Measurements from ENCODE around the gene RTEL1. TPM values are rescaled to one million over a fixed set of nuclear protein-coding genes. Genes with fewer than 3 reads are reported as not detected.

The RTEL1 gene
- total and polyA plus RNA-seq, 9 donors = 6.2 to 44.2 (median 21.3) TPM

- intact Hi-C loops (cut with DNase I) = no loop called here
- WGBS, 3 donors = 89 to 97% (median 92%) methylated on average over 13 of the region's 13 CpGs
- H3K27ac ChIP-seq = no peak overlapping the region
- H3K4me3 ChIP-seq = no peak overlapping the region
- H3K9me3 ChIP-seq = no peaks in the 10 kb centered on the region
- H3K27me3 ChIP-seq = no peaks in the 10 kb centered on the region
- peaks cover 4% of the 10 kb centered on the region for H3K4me1 ChIP-seq (ENCODE audit: insufficient read depth)
- H3K36me3 ChIP-seq = no peaks in the 10 kb centered on the region
- DNase-seq = no peak
- TF ChIP-seq EP300 (IDR thresholded peaks at IDR 0.05) = no peak
- TF ChIP-seq POLR2A (IDR thresholded peaks at IDR 0.05) = no peak
- TF ChIP-seq CTCF (IDR thresholded peaks at IDR 0.05) = no peak
Observed at GRCh38 chr20:63681609-63682142, 23.6 kb downstream of the RTEL1 start.

GRCh38 chr20:63682384-63683139 is 24.4 kb downstream of the RTEL1 start:
- H3K27me3 ChIP-seq = no peaks in the 10 kb centered on the region
- DNase-seq = peak in 3 of 5 donors; percentile 44 to 62 (median 51)
- 43 to 49% (median 44%) methylated on average over 19 to 22 of the region's 22 CpGs for WGBS, 3 donors
- no peaks in the 10 kb centered on the region for H3K9me3 ChIP-seq
- H3K4me1 ChIP-seq (ENCODE audit: insufficient read depth) = peaks cover 8% of the 10 kb centered on the region
- TF ChIP-seq CTCF (IDR thresholded peaks at IDR 0.05) = no peak
- TF ChIP-seq POLR2A (IDR thresholded peaks at IDR 0.05) = no peak
- no peak for TF ChIP-seq EP300 (IDR thresholded peaks at IDR 0.05)
- intact Hi-C loops (cut with DNase I) = no loop called here
- no peak overlapping the region for H3K4me3 ChIP-seq
- peak overlapping the region in 1 of 2 donors; percentile 38 for H3K27ac ChIP-seq
- no peaks in the 10 kb centered on the region for H3K36me3 ChIP-seq

GRCh38 chr20:63685269-63686026 is 27.3 kb downstream of the RTEL1 start:
- Histone ChIP-seq H3K4me1 (ENCODE audit: insufficient read depth) (peaks cover 10% of the 10 kb centered on the region), H3K4me3 (no peak overlapping the region), H3K9me3 (no peaks in the 10 kb centered on the region), H3K27ac (no peak overlapping the region), H3K36me3 (no peaks in the 10 kb centered on the region), H3K27me3 (no peaks in the 10 kb centered on the region)
- TF ChIP-seq EP300 (IDR thresholded peaks at IDR 0.05) = no peak
- TF ChIP-seq CTCF (IDR thresholded peaks at IDR 0.05) = no peak
- intact Hi-C loops (cut with DNase I) = no loop called here
- peak in 2 of 5 donors; percentile 35 to 50 for DNase-seq
- WGBS, 3 donors = 83 to 92% (median 91%) methylated on average over 19 to 21 of the region's 21 CpGs

GRCh38 chr20:63686094-63686491 is 28.0 kb downstream of the RTEL1 start:
- 87 to 89% (median 88%) methylated on average over 24 of the region's 24 CpGs for WGBS, 3 donors
- TF ChIP-seq EP300 (IDR thresholded peaks at IDR 0.05) = no peak
- no peak for TF ChIP-seq CTCF (IDR thresholded peaks at IDR 0.05)
- TF ChIP-seq POLR2A (IDR thresholded peaks at IDR 0.05) = no peak
- no peaks in the 10 kb centered on the region for H3K27me3 ChIP-seq
- peaks cover 10% of the 10 kb centered on the region for H3K4me1 ChIP-seq (ENCODE audit: insufficient read depth)
- no peaks in the 10 kb centered on the region for H3K36me3 ChIP-seq
- no peaks in the 10 kb centered on the region for H3K9me3 ChIP-seq
- DNase-seq = peak in 1 of 5 donors; percentile 51
- no peak overlapping the region for H3K4me3 ChIP-seq
- intact Hi-C loops (cut with DNase I) = no loop called here
- peak overlapping the region in 1 of 2 donors; percentile 29 for H3K27ac ChIP-seq
